A673 (cell line): ENCODE data around the gene SIM2.

Experiments used
- EZH2 ChIP-seq: fragments of 200-600 bp; sonication (generic); IDR thresholded peaks from 2 replicates; pipeline ENCODE4 v1.6.1; 2017; ENCODE audit warnings: borderline replicate concordance, low read depth, mild to moderate bottlenecking, mixed read lengths, antibody characterized with exemption, low read length; ENCODE audit not compliant: poor library complexity, severe bottlenecking
- TF ChIP-seq, protein P1 (sequence below): fragments of 300-800, 200-600 bp; sonication (generic); conservative IDR thresholded peaks from 2 replicates; pipeline ENCODE4 v1.5.1; 2017; ENCODE audit warnings: low read depth, mild to moderate bottlenecking, antibody characterized with exemption, low read length, moderate library complexity, mixed read lengths

DNA sequence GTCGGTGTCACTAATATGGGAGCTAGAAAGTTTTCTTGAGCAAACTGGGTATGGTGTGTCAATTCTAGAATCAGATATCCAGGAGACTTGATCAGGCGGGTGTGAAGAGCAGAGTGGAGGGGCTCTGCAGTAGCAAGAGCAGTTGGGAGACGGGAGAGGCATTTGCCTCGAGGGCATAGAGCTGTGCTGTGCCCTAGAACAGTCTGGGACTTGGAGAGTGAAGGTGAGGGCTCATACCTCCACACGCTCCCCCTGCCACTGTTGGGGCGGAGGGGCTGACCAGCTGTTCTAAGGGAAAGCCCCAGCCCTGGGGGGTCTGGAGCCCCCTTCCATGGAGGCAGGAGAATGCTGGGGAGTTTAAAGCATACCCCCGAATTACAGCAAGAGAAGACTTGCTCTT, 33.8 kb downstream of the SIM2 start:
- TF ChIP-seq EZH2: no peak
- TF ChIP-seq, protein P1, sequence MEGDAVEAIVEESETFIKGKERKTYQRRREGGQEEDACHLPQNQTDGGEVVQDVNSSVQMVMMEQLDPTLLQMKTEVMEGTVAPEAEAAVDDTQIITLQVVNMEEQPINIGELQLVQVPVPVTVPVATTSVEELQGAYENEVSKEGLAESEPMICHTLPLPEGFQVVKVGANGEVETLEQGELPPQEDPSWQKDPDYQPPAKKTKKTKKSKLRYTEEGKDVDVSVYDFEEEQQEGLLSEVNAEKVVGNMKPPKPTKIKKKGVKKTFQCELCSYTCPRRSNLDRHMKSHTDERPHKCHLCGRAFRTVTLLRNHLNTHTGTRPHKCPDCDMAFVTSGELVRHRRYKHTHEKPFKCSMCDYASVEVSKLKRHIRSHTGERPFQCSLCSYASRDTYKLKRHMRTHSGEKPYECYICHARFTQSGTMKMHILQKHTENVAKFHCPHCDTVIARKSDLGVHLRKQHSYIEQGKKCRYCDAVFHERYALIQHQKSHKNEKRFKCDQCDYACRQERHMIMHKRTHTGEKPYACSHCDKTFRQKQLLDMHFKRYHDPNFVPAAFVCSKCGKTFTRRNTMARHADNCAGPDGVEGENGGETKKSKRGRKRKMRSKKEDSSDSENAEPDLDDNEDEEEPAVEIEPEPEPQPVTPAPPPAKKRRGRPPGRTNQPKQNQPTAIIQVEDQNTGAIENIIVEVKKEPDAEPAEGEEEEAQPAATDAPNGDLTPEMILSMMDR: no peak
